Endothelial cell of umbilical vein (primary cell): Measurements from ENCODE around the gene DIAPH3. TPM values are rescaled to one million over a fixed set of nuclear protein-coding genes. Genes with fewer than 3 reads are reported as not detected.

Experiments
- BruUV-seq: library from RNA; stranded (reverse); fragments of 400-500 nt; replicated peaks from 2 replicates; lab custom pipeline; 2021; lab: Mats Ljungman, UMichigan
- CTCF ChIA-PET: fragments of 300-600, 350-600 bp; sonication (Branson Sonifier 250); formaldehyde crosslinking; loops from one replicate; lab custom pipeline; 2021; ENCODE audit warnings: antibody characterized with exemption, inconsistent platforms; lab: Charles Lee
- POLR2A ChIA-PET: fragments of 300-600, 350-600 bp; sonication (Branson Sonifier 250); formaldehyde crosslinking; loops from one replicate; lab custom pipeline; 2021; ENCODE audit warnings: antibody characterized with exemption, inconsistent platforms; lab: Charles Lee
- DNase-seq: peaks from one replicate; pipeline ENCODE4 v3.0.0-alpha.2; 2011; ENCODE audit warnings: low read depth, low spot score
- FAIRE-seq: peaks from 2 replicates; lab custom pipeline; 2011; peaks lifted over from hg19 to GRCh38; lab: Jason Lieb, UNC
- H2AFZ ChIP-seq: 2 replicates; pipeline ENCODE4 v1.6.0; 2012; ENCODE audit warnings: low read depth, low read length, control low read depth, inconsistent platforms
- H3K27ac ChIP-seq: 2 replicates; pipeline ENCODE4 v1.5.1; 2011; ENCODE audit warnings: low read depth, mild to moderate bottlenecking, control low read depth, low read length, moderate library complexity; ENCODE audit not compliant: insufficient read depth
- H3K27me3 ChIP-seq, 2 experiments: 2 replicates each; pipeline versions ENCODE4 v1.6.0 to v1.6.1; 2011; ENCODE audit warnings: low read length in 2 of 2, mixed read lengths in 1 of 2; ENCODE audit not compliant: control insufficient read depth in 2 of 2, insufficient read depth in 2 of 2
- H3K36me3 ChIP-seq, 2 experiments: 2 replicates in 1 of 2; 3 replicates in 1 of 2; pipeline ENCODE4 v1.5.1; 2011; ENCODE audit warnings: low read length in 2 of 2, mild to moderate bottlenecking in 1 of 2, moderate library complexity in 1 of 2; ENCODE audit not compliant: control insufficient read depth in 2 of 2, insufficient read depth in 2 of 2; ENCODE audit errors: extremely low read depth in 1 of 2
- H3K4me1 ChIP-seq: 3 replicates; pipeline ENCODE4 v1.5.1; 2011; ENCODE audit warnings: mild to moderate bottlenecking, low read length; ENCODE audit not compliant: control insufficient read depth, insufficient read depth; ENCODE audit errors: extremely low read depth
- H3K4me2 ChIP-seq: 2 replicates; pipeline ENCODE4 v1.6.1; 2011; ENCODE audit warnings: low read length, control low read depth, mixed read lengths; ENCODE audit not compliant: insufficient read depth
- H3K4me3 ChIP-seq, 3 experiments: fragments of 200-600 bp in 1 of 3; sonication (generic), shearing (Covaris generic) in 1 of 3; replicated peaks in 1 of 3; 2 replicates each; pipeline ENCODE4 v1.5.1; 2011 to 2016; ENCODE audit warnings: control low read depth in 3 of 3, low read length in 3 of 3, mild to moderate bottlenecking in 2 of 3, inconsistent platforms in 1 of 3, low read depth in 1 of 3, moderate library complexity in 1 of 3; ENCODE audit not compliant: insufficient read depth in 1 of 3
- H3K79me2 ChIP-seq: 2 replicates; pipeline ENCODE4 v1.6.0; 2012; ENCODE audit warnings: low read length, inconsistent platforms; ENCODE audit not compliant: control insufficient read depth, insufficient read depth
- H3K9ac ChIP-seq: replicated peaks from 2 replicates; pipeline ENCODE3; 2011; ENCODE audit warnings: low read length, control low read depth; ENCODE audit not compliant: insufficient read depth; ENCODE audit errors: extremely low read depth
- H3K9me1 ChIP-seq: replicated peaks from 3 replicates; pipeline ENCODE4 v1.6.0; 2011; ENCODE audit warnings: mild to moderate bottlenecking, low read length; ENCODE audit not compliant: control insufficient read depth, insufficient read depth; ENCODE audit errors: extremely low read depth
- H3K9me3 ChIP-seq: replicated peaks from 2 replicates; pipeline ENCODE4 v1.5.1; 2012; ENCODE audit warnings: low read length, inconsistent platforms; ENCODE audit not compliant: control insufficient read depth, insufficient read depth
- H4K20me1 ChIP-seq: replicated peaks from 2 replicates; pipeline ENCODE3; 2011; ENCODE audit warnings: mild to moderate bottlenecking, low read length; ENCODE audit not compliant: control insufficient read depth, insufficient read depth; ENCODE audit errors: extremely low read depth
- GATA2 ChIP-seq: IDR thresholded peaks from 2 replicates; pipeline ENCODE4 v1.7.0; 2011; ENCODE audit warnings: low read depth, mild to moderate bottlenecking, moderate library complexity, mixed read lengths, low read length; ENCODE audit not compliant: insufficient read length, insufficient read depth
- JUN ChIP-seq: IDR thresholded peaks from 2 replicates; pipeline ENCODE4 v1.6.1; 2011; ENCODE audit warnings: borderline replicate concordance, low read depth; ENCODE audit not compliant: insufficient read length, insufficient read depth
- MYC ChIP-seq: IDR thresholded peaks from one replicate; pipeline ENCODE4 v1.6.1; 2011; ENCODE audit warnings: mild to moderate bottlenecking, low read depth, low read length
- POLR2AphosphoS5 ChIP-seq: IDR thresholded peaks from 2 replicates; pipeline ENCODE4 v1.6.1; 2012; ENCODE audit warnings: low read depth, mild to moderate bottlenecking, control low read depth, low read length, moderate library complexity; ENCODE audit not compliant: insufficient read depth
- dilution Hi-C: fragments of 300-500 bp; cut with MboI; formaldehyde crosslinking; loops from one replicate; pipeline ENCODE4 v1.15.0; 2019; ENCODE audit warnings: low sequenced_read_pairs; ENCODE audit not compliant: extremely low pct_ligation_motif_present
- intact Hi-C: fragments of 100-400 bp; cut with micrococcal nuclease; formaldehyde crosslinking; loops from one replicate; pipeline ENCODE4 v1.10.0; 2022
- polyA plus RNA-seq, 4 experiments: library from polyadenylated mRNA; depleted of rRNA in 3 of 4; stranded (reverse) in 3 of 4; unstranded in 1 of 4; fragments of >200 nt; gene quantifications; 2 replicates each; pipeline versions ENCODE4 v1.2.1 to v1.2.3, GENCODE V29; 2011 to 2012; ENCODE audit warnings: missing spikeins in 1 of 4
- total RNA-seq: library from RNA; stranded (reverse); gene quantifications from 2 replicates; pipeline ENCODE4 v1.2.3, GENCODE V29; 2021

DIAPH3 gene
- total and polyA plus RNA-seq, 2 donors (not counting 3 experiments of a cell fraction or from before 2014, with no cell fraction given): 9.9 to 44.0 TPM

- ChIA-PET POLR2A (no interaction called here), CTCF (interaction anchor here (0.8 kb wide), 1 partner anchor 11 kb away, joined by 3 read pairs; no protein-coding TSS in a partner anchor)
- Histone ChIP-seq H3K4me2 (no peak overlapping the region), H3K27ac (no peak overlapping the region), H3K27me3 (no peaks in the 10 kb centered on the region), H3K36me3 (no peaks in the 10 kb centered on the region), H4K20me1 (no peaks in the 10 kb centered on the region), H3K9me1 (no peaks in the 10 kb centered on the region), H3K4me1 (no peaks in the 10 kb centered on the region), H3K4me3 (no peak overlapping the region), H2AFZ (no peak overlapping the region), H3K9ac (no peak overlapping the region), H3K9me3 (no peaks in the 10 kb centered on the region), H3K79me2 (no peaks in the 10 kb centered on the region)
- dilution Hi-C loops (no loop called here), intact Hi-C loops (no loop called here)
- no peak for FAIRE-seq
- no TSS peak for BruUV-seq
- no peak for DNase-seq
- TF ChIP-seq POLR2AphosphoS5 (no peak), MYC (no peak), JUN (no peak), GATA2 (no peak)
Observed at GRCh38 chr13:59835569-59835968, 328.2 kb downstream of the DIAPH3 start.

GRCh38 chr13:59834801-59835200 is 328.9 kb downstream of the DIAPH3 start:
- Histone ChIP-seq H3K9ac (no peak overlapping the region), H3K4me2 (no peak overlapping the region), H2AFZ (no peak overlapping the region), H3K27me3 (no peaks in the 10 kb centered on the region), H3K79me2 (no peaks in the 10 kb centered on the region), H3K9me3 (no peaks in the 10 kb centered on the region), H3K36me3 (no peaks in the 10 kb centered on the region), H3K4me3 (no peak overlapping the region), H4K20me1 (no peaks in the 10 kb centered on the region), H3K27ac (no peak overlapping the region), H3K9me1 (no peaks in the 10 kb centered on the region), H3K4me1 (no peaks in the 10 kb centered on the region)
- no TSS peak for BruUV-seq
- intact Hi-C loops (no loop called here), dilution Hi-C loops (no loop called here)
- FAIRE-seq (no peak), DNase-seq (no peak)
- no peak for TF ChIP-seq GATA2
- no peak for TF ChIP-seq JUN
- ChIA-PET POLR2A (no interaction called here), CTCF (interaction anchor here (1.0 kb wide), 1 partner anchor 9 kb away, joined by 3 read pairs; no protein-coding TSS in a partner anchor)
